Measurements from ENCODE around the gene SREBF1.

The SREBF1 gene

DNA sequence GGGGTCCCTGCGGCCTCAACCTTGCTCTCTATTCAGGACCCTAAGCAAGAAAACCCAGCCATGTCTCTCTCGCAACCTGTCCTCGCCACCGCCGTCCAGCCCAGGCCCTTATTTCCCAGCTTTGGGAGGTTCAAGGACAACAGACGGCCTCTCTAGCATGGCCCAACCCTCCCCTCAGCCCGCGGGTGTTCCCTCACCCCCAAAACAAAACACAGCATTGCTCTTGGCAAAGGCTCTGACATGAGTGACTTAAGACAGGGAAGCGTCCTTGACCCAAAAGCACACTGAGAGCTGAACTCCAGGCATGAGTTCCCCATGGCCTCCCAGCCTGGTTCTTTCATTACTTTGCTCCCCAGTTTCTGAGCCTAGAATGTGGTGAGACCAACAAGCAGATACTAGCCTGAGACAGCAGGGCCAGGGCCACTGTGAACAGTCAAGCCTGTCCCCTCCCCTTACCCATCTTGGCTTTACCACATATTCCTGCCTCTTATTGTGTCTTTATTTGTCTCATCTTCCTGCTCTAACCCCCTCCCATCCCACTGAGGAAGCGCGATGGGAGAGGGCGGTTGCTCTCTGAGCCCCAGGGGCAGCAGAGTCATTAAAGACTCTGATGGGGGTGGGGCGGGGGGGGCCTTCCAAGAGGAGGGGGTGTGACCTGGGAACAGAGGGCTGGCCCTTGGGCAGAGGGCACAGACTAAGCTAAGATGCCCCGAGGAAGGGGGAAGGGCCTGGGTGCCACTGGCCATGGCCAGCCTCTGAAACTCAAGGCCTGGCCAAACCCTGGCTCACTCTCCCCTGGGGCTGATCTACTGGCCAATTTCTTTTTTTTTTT lies 11.8 kb downstream of the SREBF1 start:
- DNase-seq (ENCODE audit: low read depth in 2 of 2) = peak in 1 of 2 donors; percentile 48
- H3K4me3 ChIP-seq (replicated peaks in 1 of 2; ENCODE audit: low read depth in 2 of 2, low read length in 2 of 2) = no peak overlapping the region
- TF ChIP-seq, protein P1, sequence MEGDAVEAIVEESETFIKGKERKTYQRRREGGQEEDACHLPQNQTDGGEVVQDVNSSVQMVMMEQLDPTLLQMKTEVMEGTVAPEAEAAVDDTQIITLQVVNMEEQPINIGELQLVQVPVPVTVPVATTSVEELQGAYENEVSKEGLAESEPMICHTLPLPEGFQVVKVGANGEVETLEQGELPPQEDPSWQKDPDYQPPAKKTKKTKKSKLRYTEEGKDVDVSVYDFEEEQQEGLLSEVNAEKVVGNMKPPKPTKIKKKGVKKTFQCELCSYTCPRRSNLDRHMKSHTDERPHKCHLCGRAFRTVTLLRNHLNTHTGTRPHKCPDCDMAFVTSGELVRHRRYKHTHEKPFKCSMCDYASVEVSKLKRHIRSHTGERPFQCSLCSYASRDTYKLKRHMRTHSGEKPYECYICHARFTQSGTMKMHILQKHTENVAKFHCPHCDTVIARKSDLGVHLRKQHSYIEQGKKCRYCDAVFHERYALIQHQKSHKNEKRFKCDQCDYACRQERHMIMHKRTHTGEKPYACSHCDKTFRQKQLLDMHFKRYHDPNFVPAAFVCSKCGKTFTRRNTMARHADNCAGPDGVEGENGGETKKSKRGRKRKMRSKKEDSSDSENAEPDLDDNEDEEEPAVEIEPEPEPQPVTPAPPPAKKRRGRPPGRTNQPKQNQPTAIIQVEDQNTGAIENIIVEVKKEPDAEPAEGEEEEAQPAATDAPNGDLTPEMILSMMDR (IDR thresholded peaks at IDR 0.05; ENCODE audit: low read depth, low read length) = no peak

DNA sequence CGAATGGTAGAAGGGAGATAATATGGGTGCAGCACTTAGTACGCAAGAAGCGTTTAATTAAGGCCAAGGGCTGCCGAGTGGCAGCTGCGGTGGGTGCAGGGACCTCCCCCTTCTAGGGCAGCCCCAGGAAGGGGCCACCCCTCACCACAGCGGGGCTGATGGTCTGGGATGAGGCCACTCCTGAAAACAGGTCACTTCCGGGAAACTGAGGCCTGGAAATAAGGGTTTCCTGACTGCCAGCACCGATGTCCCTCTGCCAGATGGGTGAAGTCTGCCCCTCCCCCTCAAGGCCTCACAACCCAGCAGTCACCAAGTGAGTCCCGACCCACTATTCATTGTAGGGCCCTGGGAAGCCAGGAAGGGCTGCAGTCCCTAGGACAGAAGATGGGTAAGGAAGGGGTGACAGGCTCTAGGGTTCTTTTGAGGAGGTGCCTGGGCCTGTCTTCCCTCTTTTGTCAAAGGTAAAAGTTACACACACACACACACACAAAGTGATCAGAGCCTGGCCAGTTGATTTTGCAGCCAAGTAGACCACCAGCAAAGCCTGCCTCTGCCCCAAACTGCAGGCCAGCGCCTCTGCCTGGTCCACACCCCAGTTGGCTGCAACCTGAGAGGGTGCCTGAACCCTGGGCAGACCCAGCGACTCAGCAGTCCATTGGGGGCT lies 12.5 kb downstream of the SREBF1 start:
- TF ChIP-seq, protein P1 (IDR thresholded peaks at IDR 0.05; ENCODE audit: low read depth, low read length) = no peak
- H3K4me3 ChIP-seq (replicated peaks in 1 of 2; ENCODE audit: low read depth in 2 of 2, low read length in 2 of 2) = peak overlapping the region in 1 of 2 donors; percentile 35
- DNase-seq (ENCODE audit: low read depth in 2 of 2) = no peak

DNA sequence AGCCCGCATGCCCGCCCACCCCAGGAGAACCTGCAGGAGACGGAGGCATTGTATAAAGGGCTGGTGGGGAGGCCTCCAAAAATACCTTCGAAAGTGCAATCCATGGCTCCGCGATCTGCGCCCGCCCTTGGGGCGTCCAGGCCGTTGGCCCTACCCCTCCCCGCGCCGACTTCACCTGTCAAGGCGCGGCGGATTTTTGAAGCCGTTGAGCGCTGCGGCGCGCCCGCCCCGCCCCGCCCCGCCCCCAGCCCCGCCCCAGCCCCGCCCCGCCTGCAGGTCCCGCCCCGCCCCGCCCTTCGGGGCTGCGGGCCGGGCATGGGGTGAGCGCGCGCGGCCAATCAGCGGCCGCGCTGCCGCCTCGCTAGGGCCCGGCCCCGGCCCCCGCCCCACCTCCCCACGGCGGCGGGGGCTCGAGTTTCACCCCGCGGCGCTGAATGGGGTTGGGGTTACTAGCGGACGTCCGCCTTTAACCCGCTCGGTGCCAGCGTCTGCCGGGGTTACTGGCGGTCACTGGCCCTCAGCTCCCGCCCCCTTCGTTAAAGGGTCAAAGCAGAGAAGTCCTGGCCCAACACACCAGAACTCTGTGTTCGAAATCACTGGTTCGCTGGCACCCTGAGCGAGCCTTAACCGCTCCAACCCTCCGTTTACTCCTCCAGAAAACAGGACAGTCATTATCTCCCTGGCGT lies 13.2 kb downstream of the SREBF1 start:
- peak; percentile 71 to 88 for DNase-seq (ENCODE audit: low read depth in 2 of 2)
- TF ChIP-seq, protein P1 (IDR thresholded peaks at IDR 0.05; ENCODE audit: low read depth, low read length) = no peak
- peak overlapping the region; percentile 51 to 53 for H3K4me3 ChIP-seq (replicated peaks in 1 of 2; ENCODE audit: low read depth in 2 of 2, low read length in 2 of 2)

DNA sequence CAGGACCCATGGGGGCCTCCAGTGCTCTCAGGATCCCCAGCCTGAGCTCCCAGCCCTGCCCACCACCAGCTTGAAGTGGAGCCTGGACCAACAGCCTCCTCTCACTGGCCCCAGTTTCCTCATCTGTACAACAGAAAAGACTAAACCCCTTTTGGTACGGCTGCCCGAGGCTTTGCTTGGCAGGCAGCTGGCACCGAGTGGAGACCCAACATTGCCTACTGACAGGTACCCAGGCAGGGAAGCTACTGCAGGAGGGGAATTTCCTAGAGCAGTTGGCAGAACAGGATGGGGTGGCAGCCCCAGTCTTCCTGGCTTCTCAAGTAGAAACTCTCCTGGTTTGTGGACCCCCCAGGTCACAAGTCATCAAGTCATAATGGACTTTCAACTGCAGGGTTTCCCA lies 14.2 kb downstream of the SREBF1 start:
- peak overlapping the region; percentile 51 to 53 for H3K4me3 ChIP-seq (replicated peaks in 1 of 2; ENCODE audit: low read depth in 2 of 2, low read length in 2 of 2)
- no peak for DNase-seq (ENCODE audit: low read depth in 2 of 2)
- TF ChIP-seq, protein P1 (IDR thresholded peaks at IDR 0.05; ENCODE audit: low read depth, low read length) = no peak

DNA sequence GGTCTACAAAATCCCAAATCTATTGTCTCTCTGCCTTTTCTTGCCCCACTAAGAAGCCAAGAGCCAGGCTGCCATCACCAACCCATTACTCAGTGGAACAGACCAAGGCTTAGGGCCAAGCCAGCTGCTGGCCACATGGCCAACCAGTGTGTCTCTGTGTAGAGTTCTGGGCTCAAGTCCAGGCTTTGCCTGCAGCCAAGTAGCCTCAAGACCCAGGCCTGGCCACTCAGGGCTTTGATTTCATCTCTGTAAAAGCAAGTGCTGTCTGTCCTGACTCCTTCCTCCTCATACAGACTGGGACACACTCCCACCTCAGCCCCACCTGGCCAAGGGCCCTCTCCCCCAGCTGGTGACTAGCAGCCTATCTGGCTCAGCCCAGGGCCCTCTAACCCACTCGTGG lies 14.6 kb downstream of the SREBF1 start:
- peak overlapping the region; percentile 51 to 53 for H3K4me3 ChIP-seq (replicated peaks in 1 of 2; ENCODE audit: low read depth in 2 of 2, low read length in 2 of 2)
- TF ChIP-seq, protein P1 (IDR thresholded peaks at IDR 0.05; ENCODE audit: low read depth, low read length) = no peak
- DNase-seq (ENCODE audit: low read depth in 2 of 2) = peak; percentile 91 to 92

DNA sequence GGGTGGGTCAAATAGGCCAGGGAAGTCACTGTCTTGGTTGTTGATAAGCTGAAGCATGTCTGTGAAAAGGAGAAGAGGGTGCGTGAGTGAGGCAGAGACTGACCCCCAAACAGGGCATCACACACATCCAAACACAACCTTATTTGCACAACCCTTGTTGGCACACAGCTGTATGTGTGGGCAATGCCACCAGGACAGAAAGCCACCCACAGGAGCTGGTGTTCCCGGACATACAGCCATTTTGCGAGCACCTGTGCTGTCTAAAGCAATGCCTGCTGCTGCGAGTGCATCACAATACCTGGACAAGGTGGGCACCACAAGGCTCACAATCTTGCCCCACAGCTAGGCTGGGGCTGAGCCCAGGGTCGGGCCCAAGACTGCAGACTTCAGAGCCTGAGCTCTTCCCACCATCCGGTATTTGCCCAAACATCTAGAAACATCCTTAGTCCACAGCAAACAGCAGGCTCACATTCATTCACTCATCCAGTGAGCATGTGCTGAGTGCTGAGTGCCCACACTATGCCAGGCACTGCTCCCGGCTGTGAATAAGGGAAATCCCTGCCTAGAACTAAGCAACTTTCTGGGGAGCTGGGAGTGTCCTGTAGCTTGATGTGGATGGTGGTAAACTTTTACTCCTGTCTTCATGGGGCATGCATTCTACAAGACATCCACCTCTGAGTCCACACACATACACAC lies 16.2 kb downstream of the SREBF1 start:
- no peak for DNase-seq (ENCODE audit: low read depth in 2 of 2)
- no peak overlapping the region for H3K4me3 ChIP-seq (replicated peaks in 1 of 2; ENCODE audit: low read depth in 2 of 2, low read length in 2 of 2)
- TF ChIP-seq, protein P1 (IDR thresholded peaks at IDR 0.05; ENCODE audit: low read depth, low read length) = no peak
